Transverse colon (tissue), 4 donors: ENCODE measurements around the gene CDKAL1. TPM values are rescaled to one million over a fixed set of nuclear protein-coding genes. Genes with fewer than 3 reads are reported as not detected.

ENCODE experiments used
- DNase-seq: peaks from one replicate; pipeline ENCODE4 v3.0.0-alpha.2; 2019
- H3K27ac ChIP-seq, 4 donors: fragments of 200-600 bp; sonication (generic); 2 replicates each; pipeline ENCODE4 v1.5.1; 2016 to 2018; ENCODE audit warnings: inconsistent platforms in 4 of 4
- H3K27me3 ChIP-seq: fragments of 200-600 bp; sonication (generic); 2 replicates; pipeline ENCODE4 v1.5.1; 2017; ENCODE audit warnings: inconsistent platforms
- H3K36me3 ChIP-seq, 4 donors: fragments of 200-600 bp; sonication (generic); 2 replicates each; pipeline ENCODE4 v1.5.1; 2017 to 2019; ENCODE audit warnings: inconsistent platforms in 4 of 4
- H3K4me1 ChIP-seq, 4 donors: fragments of 200-600 bp; sonication (generic); 2 replicates each; pipeline ENCODE4 v1.5.1; 2017 to 2020; ENCODE audit warnings: inconsistent platforms in 4 of 4
- H3K4me3 ChIP-seq, 4 donors: fragments of 200-600 bp; sonication (generic); 1 replicate in 1 of 4; 2 replicates in 3 of 4; pipeline versions ENCODE4 v1.5.1 to v1.6.1; 2017 to 2019; ENCODE audit warnings: inconsistent platforms in 4 of 4
- H3K9me3 ChIP-seq, 2 donors: fragments of 200-600 bp; sonication (generic); 2 replicates each; pipeline ENCODE4 v1.5.1; 2017 to 2019; ENCODE audit warnings: inconsistent platforms in 2 of 2
- CTCF ChIP-seq, 5 experiments: fragments of 200-600 bp in 3 of 5; fragments of 450-650 bp in 2 of 5; sonication (generic) in 3 of 5; IDR thresholded peaks; 1 replicate in 2 of 5; 2 replicates in 3 of 5; pipeline ENCODE4 v1.5.1; 2016 to 2017; ENCODE audit warnings: antibody characterized with exemption in 5 of 5, inconsistent platforms in 3 of 5, mild to moderate bottlenecking in 2 of 5, moderate library complexity in 1 of 5
- EP300 ChIP-seq: sonication (generic); formaldehyde crosslinking; IDR thresholded peaks from one replicate; pipeline ENCODE4 v1.6.1; 2017; ENCODE audit warnings: antibody characterized with exemption, low read depth
- POLR2A ChIP-seq: fragments of 450-650 bp; IDR thresholded peaks from one replicate; pipeline ENCODE4 v1.6.1; 2016; ENCODE audit warnings: antibody characterized with exemption, mild to moderate bottlenecking, moderate library complexity
- POLR2AphosphoS5 ChIP-seq, 3 donors: sonication (generic); formaldehyde crosslinking; IDR thresholded peaks; one replicate each; pipeline ENCODE4 v1.6.1; 2016; ENCODE audit warnings: antibody characterized with exemption in 3 of 3
- WGBS, 2 donors: methylation state at CpG; one replicate each; pipeline ENCODE4 v1.1.5; 2018; ENCODE audit warnings: low coverage in 1 of 2; 5-methylcytosine and 5-hydroxymethylcytosine counted together
- in situ Hi-C, 4 donors: fragments of 200-750 bp; cut with MboI; loops; one replicate each; pipeline versions ENCODE4 v1.15.0 to v1.15.1; 2017; ENCODE audit warnings: low sequenced_read_pairs in 3 of 4, low pct_ligation_motif_present in 1 of 4, low pct_unique_long_range_greater_than_20kb in 1 of 4
- intact Hi-C: fragments of 100-400 bp; cut with DNase I; formaldehyde crosslinking; loops from one replicate; pipeline ENCODE4 v1.15.1; 2023; ENCODE audit warnings: low total_unique reads
- total RNA-seq, 4 donors: library from RNA; depleted of rRNA; stranded (reverse); fragments of >200 nt; gene quantifications; one replicate each; pipeline ENCODE4 v1.1.0, GENCODE V29; 2016

Gene CDKAL1
- total RNA-seq, 4 donors from 2014 or later, result 4.8 to 21.7 (median 12.5) TPM

GRCh38 chr6:20835315-20836010 lies 301.2 kb downstream of the CDKAL1 start:
- H3K4me3 ChIP-seq, result no peak overlapping the region
- WGBS, 2 donors, result 100% methylated on average over 2 to 6 of the region's 6 CpGs
- TF ChIP-seq EP300 (no peak), POLR2AphosphoS5 (IDR thresholded peaks at IDR 0.05) (no peak), CTCF (IDR thresholded peaks at IDR 0.05) (no peak), POLR2A (no peak)
- H3K36me3 ChIP-seq, result no peaks in the 10 kb centered on the region
- in situ Hi-C loops, result no loop called here
- no peak overlapping the region for H3K27ac ChIP-seq
- H3K27me3 ChIP-seq, result no peaks in the 10 kb centered on the region
- no peaks in the 10 kb centered on the region for H3K4me1 ChIP-seq
- no peak for DNase-seq
- no peaks in the 10 kb centered on the region for H3K9me3 ChIP-seq
- intact Hi-C loops, result no loop called here

- no peak for DNase-seq
- intact Hi-C loops, result no loop called here
- no peaks in the 10 kb centered on the region for H3K4me1 ChIP-seq
- 63 to 84% methylated on average over 2 of the region's 2 CpGs for WGBS, 2 donors
- TF ChIP-seq EP300 (no peak), CTCF (IDR thresholded peaks at IDR 0.05) (no peak), POLR2A (no peak), POLR2AphosphoS5 (IDR thresholded peaks at IDR 0.05) (no peak)
- no peak overlapping the region for H3K27ac ChIP-seq
- H3K4me3 ChIP-seq, result no peak overlapping the region
- no peaks in the 10 kb centered on the region for H3K36me3 ChIP-seq
- in situ Hi-C loops, result no loop called here
- no peaks in the 10 kb centered on the region for H3K9me3 ChIP-seq
- H3K27me3 ChIP-seq, result no peaks in the 10 kb centered on the region
Measured at GRCh38 chr6:20837189-20837588, 302.9 kb downstream of the CDKAL1 start.

- no peaks in the 10 kb centered on the region for H3K9me3 ChIP-seq
- H3K4me1 ChIP-seq, result no peaks in the 10 kb centered on the region
- no peaks in the 10 kb centered on the region for H3K36me3 ChIP-seq
- 81 to 89% methylated on average over 3 of the region's 3 CpGs for WGBS, 2 donors
- no peaks in the 10 kb centered on the region for H3K27me3 ChIP-seq
- no peak overlapping the region for H3K4me3 ChIP-seq
- TF ChIP-seq EP300 (no peak), POLR2A (no peak), POLR2AphosphoS5 (IDR thresholded peaks at IDR 0.05) (no peak), CTCF (IDR thresholded peaks at IDR 0.05) (no peak)
- no peak for DNase-seq
- intact Hi-C loops (no loop called here), in situ Hi-C loops (no loop called here)
- H3K27ac ChIP-seq, result no peak overlapping the region
Measured at GRCh38 chr6:20838113-20838512, 303.9 kb downstream of the CDKAL1 start.

GRCh38 chr6:20839630-20840029 lies 305.4 kb downstream of the CDKAL1 start:
- no peak for DNase-seq
- intact Hi-C loops (no loop called here), in situ Hi-C loops (no loop called here)
- Histone ChIP-seq H3K9me3 (no peaks in the 10 kb centered on the region), H3K27me3 (no peaks in the 10 kb centered on the region), H3K4me3 (no peak overlapping the region), H3K36me3 (no peaks in the 10 kb centered on the region), H3K27ac (no peak overlapping the region), H3K4me1 (no peaks in the 10 kb centered on the region)
- 96 to 100% methylated on average over 2 of the region's 2 CpGs for WGBS, 2 donors
- no peak for TF ChIP-seq EP300
- TF ChIP-seq CTCF (IDR thresholded peaks at IDR 0.05), result no peak
- TF ChIP-seq POLR2A, result no peak
- no peak for TF ChIP-seq POLR2AphosphoS5 (IDR thresholded peaks at IDR 0.05)
